HEK293T (cell line): ENCODE measurements around the gene SLC24A1.
A peak's percentile ranks its signal among the peaks of the same experiment; 100 is the strongest.

Experiments used
- CTCF ChIA-PET: fragments of 350-600 bp; formaldehyde crosslinking; extraction: SDS; loops from one replicate; lab custom pipeline; 2021; ENCODE audit warnings: antibody characterized with exemption, inconsistent platforms; lab: Yijun Ruan, JAX
- POLR2A ChIA-PET: fragments of 350-600 bp; formaldehyde crosslinking; extraction: SDS; loops from one replicate; lab custom pipeline; 2020; ENCODE audit warnings: antibody characterized with exemption, inconsistent platforms; lab: Yijun Ruan, JAX
- DNase-seq: peaks from one replicate; pipeline ENCODE4 v3.0.0; 2012; ENCODE audit warnings: mixed read lengths; ENCODE audit errors: extremely low spot score
- ARNT ChIP-seq: fragments of 450-650 bp; IDR thresholded peaks from 2 replicates; pipeline ENCODE4 v1.6.1; 2017; ENCODE audit warnings: mild to moderate bottlenecking
- BHLHE40 ChIP-seq: fragments of 450-650 bp; IDR thresholded peaks from 2 replicates; pipeline ENCODE4 v1.6.1; 2016; ENCODE audit warnings: mild to moderate bottlenecking, moderate library complexity, borderline replicate concordance
- CTBP1 ChIP-seq: fragments of 450-650 bp; IDR thresholded peaks from 2 replicates; pipeline ENCODE4 v1.6.1; 2016; ENCODE audit warnings: borderline replicate concordance
- ELF4 ChIP-seq: fragments of 450-650 bp; IDR thresholded peaks from 2 replicates; pipeline ENCODE4 v1.6.1; 2017; ENCODE audit warnings: antibody characterized with exemption
- FOXA1 ChIP-seq: fragments of 450-650 bp; IDR thresholded peaks from 2 replicates; pipeline ENCODE4 v1.6.1; 2016; ENCODE audit warnings: mild to moderate bottlenecking
- FOXK2 ChIP-seq: fragments of 450-650 bp; IDR thresholded peaks from 2 replicates; pipeline ENCODE4 v1.6.1; 2016; ENCODE audit warnings: mild to moderate bottlenecking
- FOXM1 ChIP-seq: fragments of 450-650 bp; IDR thresholded peaks from 2 replicates; pipeline ENCODE4 v1.6.1; 2017; ENCODE audit warnings: mild to moderate bottlenecking, borderline replicate concordance
- HDGF ChIP-seq: fragments of 450-650 bp; IDR thresholded peaks from 2 replicates; pipeline ENCODE4 v1.6.1; 2017; ENCODE audit warnings: antibody characterized with exemption, borderline replicate concordance
- L3MBTL2 ChIP-seq: fragments of 450-650 bp; conservative IDR thresholded peaks from 2 replicates; pipeline ENCODE4 v1.6.1; 2016; ENCODE audit warnings: mild to moderate bottlenecking
- LEF1 ChIP-seq: fragments of 450-650 bp; IDR thresholded peaks from 2 replicates; pipeline ENCODE4 v1.6.1; 2017; ENCODE audit warnings: mild to moderate bottlenecking, borderline replicate concordance
- NFRKB ChIP-seq: fragments of 450-650 bp; IDR thresholded peaks from 2 replicates; pipeline ENCODE4 v1.6.1; 2016; ENCODE audit warnings: mild to moderate bottlenecking, moderate library complexity
- SP1 ChIP-seq: fragments of 450-650 bp; IDR thresholded peaks from 2 replicates; pipeline ENCODE4 v1.6.1; 2017
- SUZ12 ChIP-seq: fragments of 450-650 bp; IDR thresholded peaks from 2 replicates; pipeline ENCODE4 v1.6.1; 2016; ENCODE audit warnings: mild to moderate bottlenecking
- TARDBP ChIP-seq: fragments of 450-650 bp; IDR thresholded peaks from 2 replicates; pipeline ENCODE4 v1.6.1; 2016
- ZNF384 ChIP-seq: fragments of 450-650 bp; IDR thresholded peaks from 2 replicates; pipeline ENCODE4 v1.6.1; 2016
- TF ChIP-seq, protein P1 (sequence below): fragments of 450-650 bp; IDR thresholded peaks from 2 replicates; pipeline ENCODE4 v1.6.1; 2016

The SLC24A1 gene

DNA sequence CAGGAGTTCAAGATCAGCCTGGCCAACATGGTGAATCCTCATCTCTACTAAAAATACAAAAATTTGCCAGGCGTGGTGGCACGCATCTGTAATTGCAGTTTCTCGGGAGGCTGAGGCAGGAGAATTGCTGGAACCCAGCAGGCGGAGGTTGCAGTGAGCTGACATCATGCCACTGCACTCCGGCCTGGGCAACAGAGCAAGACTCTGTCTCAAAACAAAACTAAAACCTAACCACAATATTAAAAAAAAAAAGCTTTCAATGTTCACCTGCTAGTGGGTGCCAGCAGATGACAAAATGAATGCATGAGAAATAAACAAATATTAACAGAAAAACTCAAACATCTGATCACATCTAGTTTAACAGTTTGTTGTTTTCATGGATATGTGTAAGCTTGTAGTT, 9.0 kb downstream of the SLC24A1 start:
- TF ChIP-seq NFRKB (no peak), ARNT (no peak), HDGF (no peak), BHLHE40 (no peak), FOXK2 (no peak), FOXM1 (no peak), ZNF384 (no peak), CTBP1 (no peak), L3MBTL2 (no peak), ELF4 (no peak), LEF1 (no peak), SP1 (no peak)
- TF ChIP-seq, protein P1, sequence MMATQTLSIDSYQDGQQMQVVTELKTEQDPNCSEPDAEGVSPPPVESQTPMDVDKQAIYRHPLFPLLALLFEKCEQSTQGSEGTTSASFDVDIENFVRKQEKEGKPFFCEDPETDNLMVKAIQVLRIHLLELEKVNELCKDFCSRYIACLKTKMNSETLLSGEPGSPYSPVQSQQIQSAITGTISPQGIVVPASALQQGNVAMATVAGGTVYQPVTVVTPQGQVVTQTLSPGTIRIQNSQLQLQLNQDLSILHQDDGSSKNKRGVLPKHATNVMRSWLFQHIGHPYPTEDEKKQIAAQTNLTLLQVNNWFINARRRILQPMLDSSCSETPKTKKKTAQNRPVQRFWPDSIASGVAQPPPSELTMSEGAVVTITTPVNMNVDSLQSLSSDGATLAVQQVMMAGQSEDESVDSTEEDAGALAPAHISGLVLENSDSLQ, result no peak
- DNase-seq, result no peak
- ChIA-PET CTCF (no interaction called here), POLR2A (interaction anchor here (0.9 kb wide), 1 partner anchor 20 kb away, joined by 3 read pairs; the partner anchor contains the start of gene INTS14)

DNA sequence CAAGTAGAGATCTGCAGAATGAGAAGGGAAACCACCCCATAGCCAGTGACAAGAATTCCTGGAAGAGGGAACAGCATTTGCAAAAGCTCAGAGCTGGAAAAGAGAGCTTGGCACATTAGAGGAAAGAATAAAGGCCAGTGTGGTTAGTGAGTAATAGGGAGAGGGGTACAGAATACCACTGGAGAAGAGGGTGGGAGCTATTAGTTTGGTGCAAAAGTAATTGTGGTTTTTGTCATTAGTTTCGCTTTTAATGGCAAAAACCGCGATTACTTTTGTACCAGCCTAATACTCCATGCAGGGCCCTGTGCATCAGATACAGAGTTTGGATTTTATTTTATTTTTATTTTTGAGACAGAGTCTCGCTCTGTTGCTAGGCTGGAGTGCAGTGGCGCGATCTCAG, 9.8 kb downstream of the SLC24A1 start:
- TF ChIP-seq NFRKB (no peak), FOXK2 (no peak)
- DNase-seq, result no peak
- CTCF ChIA-PET, result no interaction called here
- POLR2A ChIA-PET, result interaction anchor here (0.7 to 0.9 kb wide), 2 partner anchors 20 to 21 kb away, joined by 3 read pairs; partner anchors contain the start of gene INTS14

DNA sequence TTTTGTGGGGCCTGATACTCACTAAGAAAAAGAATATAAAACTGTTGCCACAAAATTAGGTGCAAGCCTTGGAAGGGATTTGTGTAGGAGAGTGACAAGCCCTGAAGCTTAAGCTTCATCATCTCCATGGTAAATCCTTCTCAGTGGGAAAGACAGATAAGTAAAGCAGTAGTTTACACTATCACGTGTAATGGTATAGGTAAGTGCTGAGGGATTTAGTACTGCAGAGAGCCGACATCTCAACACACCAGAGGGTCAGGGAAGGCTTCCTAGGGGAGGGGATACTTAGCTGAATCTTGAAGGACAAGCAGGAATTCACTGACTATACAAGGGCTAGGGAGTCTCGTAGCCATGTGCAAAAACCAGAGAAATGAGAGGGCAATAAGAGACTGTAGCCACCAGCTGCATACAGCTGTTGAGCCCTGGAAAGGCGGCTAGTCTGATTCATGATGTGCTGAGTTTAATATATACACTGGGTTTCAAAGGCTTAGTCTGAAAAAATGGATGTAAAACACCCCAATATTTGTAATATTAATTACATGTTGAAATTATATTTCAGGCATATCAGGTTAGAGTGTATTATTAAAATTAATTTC, 11.1 kb downstream of the SLC24A1 start:
- DNase-seq, result no peak
- POLR2A ChIA-PET, result interaction anchor here (1.0 kb wide), 1 partner anchor 22 kb away, joined by 5 read pairs; the partner anchor contains the start of gene INTS14
- TF ChIP-seq BHLHE40, result no peak
- TF ChIP-seq, protein P1, result 0 out of 2 replicates have a peak, but pooled peaks have one; percentile 3
- CTCF ChIA-PET, result no interaction called here

DNA sequence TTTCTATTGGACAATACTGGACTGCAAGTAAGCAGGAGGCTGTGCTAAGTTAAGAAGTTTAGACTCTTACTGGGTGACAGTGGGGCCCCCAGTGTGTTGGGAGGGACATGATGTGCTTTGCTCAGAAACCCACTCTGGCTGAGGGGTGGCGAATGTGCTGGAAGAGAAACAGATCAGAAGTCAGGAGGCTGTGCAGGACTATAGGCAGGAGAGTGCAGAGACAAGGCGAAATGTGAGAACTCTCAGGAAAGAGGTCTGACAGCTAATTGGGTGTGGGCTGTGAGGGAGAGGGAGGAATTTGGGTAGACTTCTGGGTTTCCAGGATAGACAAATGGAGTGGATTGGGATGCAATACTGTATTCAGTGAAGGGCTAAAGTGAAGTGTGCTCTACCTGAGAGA, 12.0 kb downstream of the SLC24A1 start:
- CTCF ChIA-PET, result interaction anchor here (0.9 kb wide), 1 partner anchor 221 kb away, joined by 5 read pairs; no protein-coding TSS in a partner anchor
- POLR2A ChIA-PET, result no interaction called here
- TF ChIP-seq CTBP1, result no peak
- TF ChIP-seq TARDBP, result no peak
- TF ChIP-seq FOXA1, result no peak
- no peak for TF ChIP-seq SUZ12
- no peak for TF ChIP-seq ZNF384
- TF ChIP-seq FOXK2, result no peak
- TF ChIP-seq, protein P1, result no peak
- no peak for TF ChIP-seq ARNT
- no peak for TF ChIP-seq SP1
- TF ChIP-seq FOXM1, result no peak
- TF ChIP-seq NFRKB, result no peak
- TF ChIP-seq HDGF, result no peak
- TF ChIP-seq LEF1, result no peak
- DNase-seq, result no peak

DNA sequence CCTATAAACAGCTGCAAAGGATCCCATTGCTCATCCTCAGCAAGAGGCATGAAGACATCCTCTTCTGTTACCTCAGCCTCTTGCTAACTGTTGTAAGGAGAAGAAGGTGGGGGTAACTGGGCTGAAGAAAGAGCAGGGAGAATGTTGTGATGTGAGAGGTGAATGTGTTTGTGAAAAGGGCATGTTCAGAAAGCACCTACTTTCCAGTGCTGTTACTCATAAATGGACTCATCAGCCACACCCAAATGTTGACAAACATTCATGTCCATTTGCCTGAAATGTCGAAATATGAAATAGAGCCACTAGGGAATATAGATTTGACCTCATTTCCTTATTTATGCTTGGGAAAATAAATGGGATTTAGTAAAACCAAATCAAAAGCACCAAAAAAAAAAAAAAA, 12.6 kb downstream of the SLC24A1 start:
- POLR2A ChIA-PET, result no interaction called here
- CTCF ChIA-PET, result interaction anchor here (0.9 kb wide), 1 partner anchor 220 kb away, joined by 5 read pairs; no protein-coding TSS in a partner anchor

More for the DNA sequence above, 12.6 kb downstream of the SLC24A1 start:
- TF ChIP-seq LEF1 (no peak), L3MBTL2 (no peak), BHLHE40 (no peak), SUZ12 (no peak), HDGF (no peak), ZNF384 (no peak), FOXM1 (no peak), ARNT (no peak), SP1 (no peak), FOXK2 (no peak), TARDBP (no peak), NFRKB (no peak), CTBP1 (no peak)
- TF ChIP-seq, protein P1, result no peak
- DNase-seq, result no peak
